ENCODE data around the gene PTPRG. TPM values are rescaled to one million over a fixed set of nuclear protein-coding genes. Genes with fewer than 3 reads are reported as not detected.

PTPRG gene
- total RNA-seq, 1 experiment from 2014 or later = 32.1 TPM

DNA sequence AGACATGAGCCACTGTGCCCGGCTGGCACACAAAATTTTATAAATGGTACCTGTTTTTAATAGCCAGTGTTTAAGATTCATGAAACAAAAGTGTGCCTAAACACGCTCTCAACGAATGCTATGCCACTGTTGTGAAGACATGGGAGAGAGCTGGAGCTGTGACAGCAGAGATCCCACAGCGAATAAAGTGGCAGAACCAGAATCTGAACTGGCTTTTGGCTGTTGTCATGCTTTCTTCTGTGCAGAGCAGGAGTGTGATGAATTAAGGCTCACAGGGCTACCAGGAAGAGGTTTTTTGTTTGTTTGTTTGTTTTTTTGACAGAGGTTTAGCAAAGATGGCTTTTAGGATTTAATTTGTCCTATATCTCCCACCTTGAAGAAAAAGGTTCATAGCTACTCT, 14.5 kb downstream of the PTPRG start:
- BruUV-seq (replicated peaks) = no TSS peak
- H3K9me2 ChIP-seq (ENCODE audit: insufficient read depth) = no peaks in the 10 kb centered on the region
- H2AFZ ChIP-seq (ENCODE audit: low read depth, low read length, poor library complexity, severe bottlenecking) = no peak overlapping the region
- no peak overlapping the region for H3K4me2 ChIP-seq (ENCODE audit: low read length)
- no peak overlapping the region for H3K4me3 ChIP-seq (replicated peaks in 1 of 2; ENCODE audit: low read depth in 1 of 2, low read length in 2 of 2)
- ATAC-seq = no peak
- no peaks in the 10 kb centered on the region for H4K20me1 ChIP-seq (ENCODE audit: insufficient read depth)
- H3K4me1 ChIP-seq (ENCODE audit: control insufficient read depth in 1 of 2, insufficient read depth in 2 of 2, low read length in 2 of 2) = peaks cover 0 to 15% of the 10 kb centered on the region in 2 experiments; a peak in 3 of 4 replicates
- H3K9me3 ChIP-seq (ENCODE audit: control insufficient read depth in 1 of 2, insufficient read depth in 1 of 2, low read depth in 1 of 2, low read length in 2 of 2) = no peaks in the 10 kb centered on the region; a peak in 1 of 4 replicates
- intact Hi-C loops (cut with micrococcal nuclease) = no loop called here
- ChIA-PET RAD21 (ENCODE audit: low non-redundant PET in 1 of 2, low total read pairs in 2 of 2, uncharacterized antibody in 2 of 2, unreplicated experiment in 2 of 2) (no interaction called here), POLR2A (interaction anchor here (0.6 kb wide), 1 partner anchor 15 kb away, joined by 3 read pairs; the partner anchor contains the start of gene PTPRG), CTCF (no interaction called here)
- H3K27ac ChIP-seq (ENCODE audit: low read depth, low read length) = no peak overlapping the region
- H3K9ac ChIP-seq (ENCODE audit: low read length) = no peak overlapping the region
- no peak for DNase-seq (ENCODE audit: low read depth, low spot score)
- H3K79me2 ChIP-seq (ENCODE audit: insufficient read depth, low read length) = peaks cover 83% of the 10 kb centered on the region
- TF ChIP-seq, protein P1, sequence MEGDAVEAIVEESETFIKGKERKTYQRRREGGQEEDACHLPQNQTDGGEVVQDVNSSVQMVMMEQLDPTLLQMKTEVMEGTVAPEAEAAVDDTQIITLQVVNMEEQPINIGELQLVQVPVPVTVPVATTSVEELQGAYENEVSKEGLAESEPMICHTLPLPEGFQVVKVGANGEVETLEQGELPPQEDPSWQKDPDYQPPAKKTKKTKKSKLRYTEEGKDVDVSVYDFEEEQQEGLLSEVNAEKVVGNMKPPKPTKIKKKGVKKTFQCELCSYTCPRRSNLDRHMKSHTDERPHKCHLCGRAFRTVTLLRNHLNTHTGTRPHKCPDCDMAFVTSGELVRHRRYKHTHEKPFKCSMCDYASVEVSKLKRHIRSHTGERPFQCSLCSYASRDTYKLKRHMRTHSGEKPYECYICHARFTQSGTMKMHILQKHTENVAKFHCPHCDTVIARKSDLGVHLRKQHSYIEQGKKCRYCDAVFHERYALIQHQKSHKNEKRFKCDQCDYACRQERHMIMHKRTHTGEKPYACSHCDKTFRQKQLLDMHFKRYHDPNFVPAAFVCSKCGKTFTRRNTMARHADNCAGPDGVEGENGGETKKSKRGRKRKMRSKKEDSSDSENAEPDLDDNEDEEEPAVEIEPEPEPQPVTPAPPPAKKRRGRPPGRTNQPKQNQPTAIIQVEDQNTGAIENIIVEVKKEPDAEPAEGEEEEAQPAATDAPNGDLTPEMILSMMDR (IDR thresholded peaks at IDR 0.05 in 2 of 3, conservative IDR thresholded peaks at IDR 0.05 in 1 of 3; ENCODE audit: borderline replicate concordance in 1 of 3, insufficient read depth in 1 of 3, low read depth in 2 of 3, low read length in 2 of 3) = no peak
- TF ChIP-seq SIN3A (IDR thresholded peaks at IDR 0.05; ENCODE audit: low read depth) (no peak), POLR2AphosphoS5 (IDR thresholded peaks at IDR 0.05; ENCODE audit: low read depth, low read length) (no peak), ZFX (IDR thresholded peaks at IDR 0.05) (no peak), CBX3 (IDR thresholded peaks at IDR 0.05; ENCODE audit: low read depth) (no peak), RAD21 (IDR thresholded peaks at IDR 0.05; ENCODE audit: low read depth) (no peak), SRF (IDR thresholded peaks at IDR 0.05; ENCODE audit: low read depth) (no peak), JUND (IDR thresholded peaks at IDR 0.05) (no peak), EZH2phosphoT487 (IDR thresholded peaks at IDR 0.05; ENCODE audit: borderline replicate concordance) (no peak), FOSL1 (IDR thresholded peaks at IDR 0.05; ENCODE audit: low read depth) (no peak), EGR1 (IDR thresholded peaks at IDR 0.05; ENCODE audit: low read depth) (no peak), ZNF274 (IDR thresholded peaks at IDR 0.05; ENCODE audit: low read depth, low read length) (no peak), SP1 (IDR thresholded peaks at IDR 0.05; ENCODE audit: low read depth) (no peak), ELF1 (IDR thresholded peaks at IDR 0.05; ENCODE audit: borderline replicate concordance, low read depth) (no peak)
- TF ChIP-seq, protein P2, sequence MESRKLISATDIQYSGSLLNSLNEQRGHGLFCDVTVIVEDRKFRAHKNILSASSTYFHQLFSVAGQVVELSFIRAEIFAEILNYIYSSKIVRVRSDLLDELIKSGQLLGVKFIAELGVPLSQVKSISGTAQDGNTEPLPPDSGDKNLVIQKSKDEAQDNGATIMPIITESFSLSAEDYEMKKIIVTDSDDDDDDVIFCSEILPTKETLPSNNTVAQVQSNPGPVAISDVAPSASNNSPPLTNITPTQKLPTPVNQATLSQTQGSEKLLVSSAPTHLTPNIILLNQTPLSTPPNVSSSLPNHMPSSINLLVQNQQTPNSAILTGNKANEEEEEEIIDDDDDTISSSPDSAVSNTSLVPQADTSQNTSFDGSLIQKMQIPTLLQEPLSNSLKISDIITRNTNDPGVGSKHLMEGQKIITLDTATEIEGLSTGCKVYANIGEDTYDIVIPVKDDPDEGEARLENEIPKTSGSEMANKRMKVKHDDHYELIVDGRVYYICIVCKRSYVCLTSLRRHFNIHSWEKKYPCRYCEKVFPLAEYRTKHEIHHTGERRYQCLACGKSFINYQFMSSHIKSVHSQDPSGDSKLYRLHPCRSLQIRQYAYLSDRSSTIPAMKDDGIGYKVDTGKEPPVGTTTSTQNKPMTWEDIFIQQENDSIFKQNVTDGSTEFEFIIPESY (IDR thresholded peaks at IDR 0.05; ENCODE audit: extremely low read depth, insufficient replicate concordance, low read length) = no peak
- TF ChIP-seq, protein P3, sequence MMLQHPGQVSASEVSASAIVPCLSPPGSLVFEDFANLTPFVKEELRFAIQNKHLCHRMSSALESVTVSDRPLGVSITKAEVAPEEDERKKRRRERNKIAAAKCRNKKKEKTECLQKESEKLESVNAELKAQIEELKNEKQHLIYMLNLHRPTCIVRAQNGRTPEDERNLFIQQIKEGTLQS (IDR thresholded peaks at IDR 0.05) = no peak
- TF ChIP-seq, protein P4, sequence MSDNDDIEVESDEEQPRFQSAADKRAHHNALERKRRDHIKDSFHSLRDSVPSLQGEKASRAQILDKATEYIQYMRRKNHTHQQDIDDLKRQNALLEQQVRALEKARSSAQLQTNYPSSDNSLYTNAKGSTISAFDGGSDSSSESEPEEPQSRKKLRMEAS (IDR thresholded peaks at IDR 0.05) = no peak
- no peaks in the 10 kb centered on the region for H3K36me3 ChIP-seq (ENCODE audit: control insufficient read depth in 1 of 2, insufficient read depth in 2 of 2, low read length in 2 of 2)
- no peaks in the 10 kb centered on the region for H3K27me3 ChIP-seq (ENCODE audit: insufficient read depth, low read length)
